ENCODE measurements around the gene BMPR1A.

- TF ChIP-seq SMC3 (IDR thresholded peaks at IDR 0.05; ENCODE audit: low read depth, low read length) = no peak
- TF ChIP-seq, protein P1, sequence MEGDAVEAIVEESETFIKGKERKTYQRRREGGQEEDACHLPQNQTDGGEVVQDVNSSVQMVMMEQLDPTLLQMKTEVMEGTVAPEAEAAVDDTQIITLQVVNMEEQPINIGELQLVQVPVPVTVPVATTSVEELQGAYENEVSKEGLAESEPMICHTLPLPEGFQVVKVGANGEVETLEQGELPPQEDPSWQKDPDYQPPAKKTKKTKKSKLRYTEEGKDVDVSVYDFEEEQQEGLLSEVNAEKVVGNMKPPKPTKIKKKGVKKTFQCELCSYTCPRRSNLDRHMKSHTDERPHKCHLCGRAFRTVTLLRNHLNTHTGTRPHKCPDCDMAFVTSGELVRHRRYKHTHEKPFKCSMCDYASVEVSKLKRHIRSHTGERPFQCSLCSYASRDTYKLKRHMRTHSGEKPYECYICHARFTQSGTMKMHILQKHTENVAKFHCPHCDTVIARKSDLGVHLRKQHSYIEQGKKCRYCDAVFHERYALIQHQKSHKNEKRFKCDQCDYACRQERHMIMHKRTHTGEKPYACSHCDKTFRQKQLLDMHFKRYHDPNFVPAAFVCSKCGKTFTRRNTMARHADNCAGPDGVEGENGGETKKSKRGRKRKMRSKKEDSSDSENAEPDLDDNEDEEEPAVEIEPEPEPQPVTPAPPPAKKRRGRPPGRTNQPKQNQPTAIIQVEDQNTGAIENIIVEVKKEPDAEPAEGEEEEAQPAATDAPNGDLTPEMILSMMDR (conservative IDR thresholded peaks at IDR 0.05; ENCODE audit: low read depth, low read length) = no peak
- no peak for TF ChIP-seq RAD21 (IDR thresholded peaks at IDR 0.05; ENCODE audit: low read length)
- no peak for TF ChIP-seq POLR2A (IDR thresholded peaks at IDR 0.05; ENCODE audit: low read depth, low read length)
- TF ChIP-seq, protein P2, sequence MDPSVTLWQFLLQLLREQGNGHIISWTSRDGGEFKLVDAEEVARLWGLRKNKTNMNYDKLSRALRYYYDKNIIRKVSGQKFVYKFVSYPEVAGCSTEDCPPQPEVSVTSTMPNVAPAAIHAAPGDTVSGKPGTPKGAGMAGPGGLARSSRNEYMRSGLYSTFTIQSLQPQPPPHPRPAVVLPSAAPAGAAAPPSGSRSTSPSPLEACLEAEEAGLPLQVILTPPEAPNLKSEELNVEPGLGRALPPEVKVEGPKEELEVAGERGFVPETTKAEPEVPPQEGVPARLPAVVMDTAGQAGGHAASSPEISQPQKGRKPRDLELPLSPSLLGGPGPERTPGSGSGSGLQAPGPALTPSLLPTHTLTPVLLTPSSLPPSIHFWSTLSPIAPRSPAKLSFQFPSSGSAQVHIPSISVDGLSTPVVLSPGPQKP (IDR thresholded peaks at IDR 0.05; ENCODE audit: borderline replicate concordance, low read depth, low read length) = no peak
- TF ChIP-seq CEBPB (IDR thresholded peaks at IDR 0.05; ENCODE audit: low read depth, low read length) = no peak
- TF ChIP-seq MAFK (IDR thresholded peaks at IDR 0.05; ENCODE audit: low read depth, low read length) = no peak
- TF ChIP-seq BHLHE40 (IDR thresholded peaks at IDR 0.05; ENCODE audit: low read depth, low read length) = no peak
- TF ChIP-seq MAZ (IDR thresholded peaks at IDR 0.05; ENCODE audit: borderline replicate concordance, low read depth, low read length) = no peak
- no peak for TF ChIP-seq RFX5 (IDR thresholded peaks at IDR 0.05; ENCODE audit: low read depth, low read length)
- no peak for TF ChIP-seq CHD1 (IDR thresholded peaks at IDR 0.05; ENCODE audit: low read depth, low read length)
Measured at GRCh38 chr10:86863484-86863842, 107.0 kb downstream of the BMPR1A start.
